Activated T-helper 2 cell treated with anti-CD3 and anti-CD28 coated beads, Interferon-gamma antibody, Interleukin-2, Interleukin-4, amounts not matched to agents 10 μg/mL and 5 μg/mL and 100 μg/mL, durations not matched to agents 14 hours and 24 hours and 36 hours (primary cell): ENCODE results near the gene CYLD. TPM values are rescaled to one million over a fixed set of nuclear protein-coding genes. Genes with fewer than 3 reads are reported as not detected.

Source experiments
- DNase-seq: peaks from one replicate; pipeline ENCODE4 v3.0.0; 2021; ENCODE audit warnings: low spot score
- H3K27ac Mint-ChIP-seq: one replicate; pipeline ENCODE4 v1.8.0; 2021; ENCODE audit warnings: mixed read lengths
- H3K27me3 Mint-ChIP-seq: one replicate; pipeline ENCODE4 v1.8.0; 2021; ENCODE audit warnings: low read depth, mixed read lengths
- H3K36me3 Mint-ChIP-seq: one replicate; pipeline ENCODE4 v1.8.0; 2021; ENCODE audit warnings: low read depth, mixed read lengths
- H3K4me1 Mint-ChIP-seq: one replicate; pipeline ENCODE4 v1.8.0; 2021; ENCODE audit warnings: low read depth, mixed read lengths
- H3K4me3 Mint-ChIP-seq: one replicate; pipeline ENCODE4 v1.8.0; 2021; ENCODE audit warnings: low read depth, mild to moderate bottlenecking, moderate library complexity, mixed read lengths
- H3K9me3 Mint-ChIP-seq: one replicate; pipeline ENCODE4 v1.8.0; 2021; ENCODE audit warnings: mixed read lengths
- intact Hi-C: fragments of 100-400 bp; cut with micrococcal nuclease; formaldehyde crosslinking; loops from one replicate; pipeline ENCODE4 v1.15.1; 2023
- total RNA-seq: library from RNA; stranded (reverse); gene quantifications from 2 replicates; pipeline ENCODE4 v1.2.3, GENCODE V29; 2022

Gene CYLD
- 189 and 201 TPM in 2 replicates for total RNA-seq

DNA sequence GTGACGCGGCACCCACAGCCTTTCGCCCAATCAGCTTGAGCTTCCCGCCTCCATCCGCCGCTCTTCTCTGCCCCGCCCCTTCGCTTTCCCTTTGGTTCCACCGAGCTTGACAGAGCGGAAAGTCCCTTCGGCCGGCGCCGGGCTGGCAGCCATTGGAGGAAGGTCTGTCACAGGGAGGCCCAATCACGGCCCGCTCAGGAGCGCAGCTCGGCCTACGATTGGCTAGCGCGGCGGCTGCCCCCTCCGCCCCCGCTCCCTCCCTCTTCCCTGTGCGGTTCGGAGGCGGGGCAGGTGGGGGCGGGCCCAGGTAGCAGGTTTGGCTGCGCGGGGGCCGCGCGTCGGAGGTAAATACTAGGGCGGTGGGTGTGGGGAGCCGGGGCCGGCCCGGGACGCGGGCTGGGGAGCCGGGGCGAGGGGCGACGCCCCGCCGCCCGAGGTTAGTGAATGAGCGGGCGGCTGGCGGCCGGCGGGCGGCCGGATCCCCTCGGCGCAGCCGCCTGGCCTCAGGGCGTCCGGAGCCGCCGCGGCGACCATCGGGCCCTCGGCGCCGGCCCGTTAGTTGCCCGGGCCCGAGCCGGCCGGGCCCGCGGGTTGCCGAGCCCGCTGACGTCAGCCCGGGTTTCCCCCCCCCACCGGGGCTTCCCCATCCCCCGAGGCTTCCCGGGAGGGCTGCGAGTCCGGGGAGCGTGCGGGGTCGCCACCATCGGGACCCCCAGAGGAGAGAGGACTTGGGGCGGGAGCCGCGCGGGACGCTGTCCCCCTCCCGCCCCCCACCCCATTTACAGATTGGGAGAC, at the start of gene CYLD:
Gene CYLD (plus strand): TSS at position 306 of the 795 bp plus-strand sequence. CDS start 7,613 bp downstream, outside the sequence.
- intact Hi-C loops = loop anchor here (2.0 to 10.0 kb wide), 4 partner anchors 405 to 717 kb away; partner anchors contain the start of genes CNEP1R1, HEATR3 and TENT4B
- Mint-ChIP-seq H3K27ac (peak within 1 kb of the TSS; percentile 95), H3K27me3 (no peaks in the 10 kb centered on the region), H3K4me3 (peak within 1 kb of the TSS; percentile 90), H3K9me3 (no peaks in the 10 kb centered on the region), H3K36me3 (peaks cover 36% of the 10 kb centered on the region), H3K4me1 (peaks cover 43% of the 10 kb centered on the region)
- DNase-seq = peak; percentile 100

DNA sequence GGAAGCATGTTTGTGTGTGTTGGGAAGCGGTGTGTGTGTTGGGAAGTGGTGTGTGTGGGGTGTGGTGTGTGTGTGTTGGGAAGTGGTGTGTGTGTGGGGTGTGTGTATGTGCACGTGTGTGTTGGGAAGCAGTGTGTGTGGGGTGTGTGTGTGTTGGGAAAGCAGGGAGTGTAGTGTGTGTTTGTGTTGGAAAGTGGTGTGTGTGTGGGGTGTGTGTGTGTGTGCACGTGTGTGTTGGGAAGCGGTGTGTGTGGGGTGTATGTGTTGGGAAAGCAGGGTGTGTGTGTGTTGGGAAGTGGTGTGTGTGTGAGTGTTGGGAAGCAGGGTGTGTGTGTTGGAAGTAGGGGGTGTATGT, 49.3 kb upstream of the CYLD start:
- no peak for DNase-seq
- H3K27ac Mint-ChIP-seq = peak overlapping the region; percentile 10
- H3K4me3 Mint-ChIP-seq = peak overlapping the region; percentile 69
- intact Hi-C loops = no loop called here
- peaks cover 5% of the 10 kb centered on the region for H3K36me3 Mint-ChIP-seq
- no peaks in the 10 kb centered on the region for H3K27me3 Mint-ChIP-seq
- H3K9me3 Mint-ChIP-seq = no peaks in the 10 kb centered on the region
- peaks cover 58% of the 10 kb centered on the region for H3K4me1 Mint-ChIP-seq

DNA sequence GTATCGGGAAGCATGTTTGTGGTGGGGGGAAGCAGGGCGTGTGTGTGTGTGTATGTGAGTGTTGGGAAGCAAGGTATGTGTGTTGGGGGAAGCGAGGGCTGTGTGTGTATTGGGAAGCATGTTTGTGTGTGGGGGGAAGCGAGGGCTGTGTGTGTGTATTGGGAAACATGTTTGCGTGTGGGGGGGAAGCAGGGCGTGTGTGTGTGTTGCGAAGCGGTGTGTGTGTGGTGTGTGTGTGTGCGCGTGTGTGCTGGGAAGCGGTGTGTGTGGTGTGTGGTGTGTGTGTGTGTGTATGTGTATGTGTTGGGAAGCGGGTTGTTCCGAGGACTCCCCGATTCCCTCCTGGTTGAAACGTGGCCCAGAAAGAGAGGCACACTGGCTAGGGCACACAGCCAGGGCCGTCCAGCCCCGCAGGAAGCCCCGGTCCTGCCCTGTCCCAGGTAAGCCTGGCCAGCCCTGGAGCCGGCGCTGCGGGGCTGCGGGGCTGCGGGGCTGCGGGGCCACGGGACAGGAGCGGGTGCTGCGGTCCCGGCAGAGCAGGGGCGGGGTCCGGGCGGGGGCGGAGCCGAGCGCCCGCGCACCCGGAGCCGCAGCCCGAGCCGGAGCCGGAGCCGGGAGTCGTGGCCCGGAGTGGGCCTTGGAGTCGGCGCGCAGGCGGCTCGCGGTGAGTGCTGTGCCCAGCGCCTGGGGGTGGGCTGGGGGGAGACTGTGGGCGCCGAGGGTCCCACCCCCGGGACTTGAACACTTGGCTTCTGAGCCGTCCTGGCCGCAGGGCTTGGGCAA, 48.7 kb upstream of the CYLD start, which contains the start of gene NOD2:
Gene NOD2 (plus strand): TSS at position 608 of the 783 bp plus-strand sequence. CDS start 5,890 bp downstream, outside the sequence.
- intact Hi-C loops = no loop called here
- no peak for DNase-seq
- Mint-ChIP-seq H3K27me3 (no peaks in the 10 kb centered on the region), H3K4me3 (peak within 1 kb of the TSS; percentile 79), H3K36me3 (peaks cover 5% of the 10 kb centered on the region), H3K27ac (peak within 1 kb of the TSS; percentile 73), H3K4me1 (peaks cover 64% of the 10 kb centered on the region), H3K9me3 (no peaks in the 10 kb centered on the region)

DNA sequence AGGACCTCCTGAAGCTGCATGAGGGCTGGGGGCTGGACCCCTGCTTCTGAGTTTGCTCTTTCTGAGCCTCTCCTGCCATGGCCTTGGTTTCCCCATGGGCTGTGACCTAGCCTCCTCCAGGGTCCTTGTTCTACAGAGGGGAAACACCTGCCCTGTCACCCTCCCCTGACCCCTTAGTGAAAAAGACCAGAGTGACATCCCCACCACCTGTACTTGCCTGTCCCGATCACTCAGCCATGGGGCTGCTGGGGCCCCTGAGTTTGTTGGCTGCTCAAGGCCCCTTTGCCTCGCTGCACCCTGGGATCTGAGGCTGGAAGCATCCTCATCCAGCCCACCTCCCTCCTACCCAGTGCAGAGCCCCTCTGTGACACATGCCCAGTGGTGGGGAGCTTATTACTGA, 47.7 kb upstream of the CYLD start:
- intact Hi-C loops = loop anchor here (2.0 kb wide), 1 partner anchor 15 kb away; no protein-coding TSS in a partner anchor

DNA sequence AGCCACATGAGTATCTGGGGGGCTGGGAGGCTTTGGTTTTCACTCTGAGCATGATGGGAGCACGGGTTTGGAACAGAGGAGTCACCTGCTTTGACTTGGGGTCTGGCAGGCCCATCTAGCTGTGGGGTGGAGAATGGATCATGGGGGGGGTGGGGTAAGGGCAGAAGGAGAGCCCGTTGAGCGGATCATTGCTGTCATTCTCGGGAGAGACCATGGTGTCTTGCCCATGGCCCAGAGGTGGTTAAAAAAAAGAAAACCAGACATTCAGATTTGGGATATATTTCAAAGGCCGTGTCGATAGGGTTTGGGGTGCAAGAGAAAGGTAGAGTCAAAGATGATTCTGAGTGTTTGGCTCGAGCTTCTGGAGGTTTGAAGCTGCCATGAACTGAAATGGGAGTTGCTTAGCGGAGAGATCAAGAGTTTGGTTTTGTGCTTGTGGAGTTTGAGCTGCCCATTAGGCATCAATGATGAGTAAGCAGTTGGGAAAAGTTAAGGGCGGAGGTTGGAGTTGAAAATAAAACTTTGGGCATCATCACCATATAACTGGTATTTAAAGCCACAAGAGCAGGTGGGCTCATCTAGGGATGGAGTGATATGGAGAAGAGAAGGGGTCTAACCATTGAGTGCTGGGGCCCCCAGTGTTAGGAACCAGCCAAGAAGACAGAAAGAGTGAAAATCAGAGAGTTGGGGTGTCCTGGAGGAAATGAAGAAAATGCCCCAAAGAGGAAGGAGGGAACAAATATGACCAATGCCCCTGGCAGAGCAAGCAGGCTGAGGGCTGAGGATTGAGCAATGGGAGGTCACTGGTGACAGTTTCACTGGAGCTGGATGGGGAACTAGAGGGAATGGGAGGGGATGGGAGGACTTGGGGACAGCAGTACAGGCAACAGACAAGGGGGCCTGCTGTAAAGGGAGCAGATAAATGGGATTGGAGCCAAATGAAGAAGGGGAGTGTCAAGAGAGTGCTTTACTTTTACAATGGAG, 46.6 kb upstream of the CYLD start:
- no peak for DNase-seq
- H3K27me3 Mint-ChIP-seq = no peaks in the 10 kb centered on the region
- peaks cover 13% of the 10 kb centered on the region for H3K36me3 Mint-ChIP-seq
- peak overlapping the region; percentile 7 for H3K27ac Mint-ChIP-seq
- H3K4me1 Mint-ChIP-seq = peaks cover 74% of the 10 kb centered on the region
- H3K4me3 Mint-ChIP-seq = peak overlapping the region; percentile 79
- H3K9me3 Mint-ChIP-seq = no peaks in the 10 kb centered on the region
- intact Hi-C loops = loop anchor here (2.0 kb wide), 1 partner anchor 13 kb away; no protein-coding TSS in a partner anchor

More for the DNA sequence above, 47.7 kb upstream of the CYLD start:
- Mint-ChIP-seq H3K27ac (peak overlapping the region; percentile 73), H3K4me3 (peak overlapping the region; percentile 79), H3K36me3 (peaks cover 5% of the 10 kb centered on the region), H3K9me3 (no peaks in the 10 kb centered on the region), H3K4me1 (peaks cover 69% of the 10 kb centered on the region), H3K27me3 (no peaks in the 10 kb centered on the region)
- no peak for DNase-seq

DNA sequence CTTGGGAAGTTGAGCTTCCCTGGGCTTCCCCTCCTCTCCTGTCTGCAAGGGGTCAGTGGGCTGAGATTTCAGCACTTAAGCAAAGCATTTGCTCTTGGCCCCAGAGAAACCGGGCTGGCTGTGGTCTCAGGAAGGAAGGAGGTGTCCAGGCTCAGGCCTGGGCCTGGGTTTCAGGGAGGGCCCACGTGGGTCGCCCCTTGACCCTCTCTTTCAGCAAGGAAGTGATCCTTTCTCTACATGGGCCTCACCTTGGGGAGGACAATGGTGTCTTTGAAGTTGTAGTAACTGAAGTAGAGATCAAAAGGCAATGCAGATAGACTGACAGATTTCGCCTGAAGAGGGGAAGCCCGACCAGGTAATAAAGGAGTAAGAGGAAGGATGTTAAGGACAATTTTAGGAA, 45.8 kb upstream of the CYLD start:
- intact Hi-C loops = no loop called here
- no peak for DNase-seq
- Mint-ChIP-seq H3K27me3 (no peaks in the 10 kb centered on the region), H3K9me3 (no peaks in the 10 kb centered on the region), H3K4me1 (peaks cover 72% of the 10 kb centered on the region), H3K36me3 (peaks cover 20% of the 10 kb centered on the region), H3K4me3 (peak overlapping the region; percentile 43), H3K27ac (peak overlapping the region; percentile 73)

DNA sequence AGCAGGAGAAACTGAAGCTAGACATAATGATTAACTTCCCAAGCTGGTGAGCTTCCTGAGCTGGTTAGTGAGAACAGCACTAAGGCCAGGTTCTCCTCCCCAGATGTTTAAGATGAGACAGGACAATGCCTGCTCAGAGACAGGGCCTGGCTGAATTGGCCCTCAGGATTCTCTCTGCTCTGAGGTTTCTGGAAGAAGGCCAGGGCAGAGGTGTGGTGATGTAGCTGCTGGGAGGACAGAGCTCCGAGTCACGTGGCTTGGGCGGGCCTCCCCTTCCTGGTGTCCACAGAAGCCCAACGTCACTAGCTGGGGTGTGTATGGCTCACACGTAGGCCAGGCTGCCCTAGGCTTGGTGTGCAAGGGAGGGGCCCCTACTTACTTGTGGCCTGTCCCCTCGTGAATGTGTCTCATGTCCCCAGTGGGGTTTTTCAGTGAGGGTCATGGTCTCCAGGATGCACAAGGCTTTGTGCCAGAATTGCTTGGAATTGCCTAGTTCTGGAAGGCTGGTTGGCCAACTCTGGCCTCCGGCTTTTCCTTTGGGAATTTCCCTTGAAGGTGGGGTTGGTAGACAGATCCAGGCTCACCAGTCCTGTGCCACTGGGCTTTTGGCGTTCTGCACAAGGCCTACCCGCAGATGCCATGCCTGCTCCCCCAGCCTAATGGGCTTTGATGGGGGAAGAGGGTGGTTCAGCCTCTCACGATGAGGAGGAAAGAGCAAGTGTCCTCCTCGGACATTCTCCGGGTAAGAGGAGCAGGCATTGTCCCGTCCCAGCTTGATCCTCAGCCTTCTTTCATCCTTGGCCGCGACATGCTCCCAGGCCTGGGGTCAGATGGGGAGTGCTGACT, 45.1 kb upstream of the CYLD start:
- peaks cover 4% of the 10 kb centered on the region for H3K9me3 Mint-ChIP-seq
- H3K36me3 Mint-ChIP-seq = peaks cover 26% of the 10 kb centered on the region
- intact Hi-C loops = no loop called here
- H3K4me3 Mint-ChIP-seq = peak overlapping the region; percentile 43
- no peak for DNase-seq
- peaks cover 69% of the 10 kb centered on the region for H3K4me1 Mint-ChIP-seq
- H3K27me3 Mint-ChIP-seq = no peaks in the 10 kb centered on the region
- peak overlapping the region; percentile 88 for H3K27ac Mint-ChIP-seq

DNA sequence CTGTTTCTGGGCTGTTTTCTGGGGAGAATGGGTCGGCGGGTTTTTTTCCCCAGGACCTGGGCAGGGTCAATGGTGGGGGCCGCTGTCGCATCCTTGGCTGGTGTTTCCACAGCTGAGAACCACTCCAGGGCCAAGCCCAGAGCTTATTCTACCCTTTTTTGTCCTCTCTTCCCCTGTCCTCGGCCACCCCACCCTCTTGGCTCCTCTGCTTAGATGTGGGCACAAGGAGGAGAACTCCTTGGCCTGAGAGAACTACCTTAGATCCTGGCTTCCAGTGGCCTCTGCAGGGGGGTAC, 44.5 kb upstream of the CYLD start:
- Mint-ChIP-seq H3K9me3 (peaks cover 6% of the 10 kb centered on the region), H3K27ac (peak overlapping the region; percentile 88), H3K36me3 (peaks cover 31% of the 10 kb centered on the region), H3K4me3 (peak overlapping the region; percentile 70), H3K27me3 (no peaks in the 10 kb centered on the region), H3K4me1 (peaks cover 69% of the 10 kb centered on the region)
- intact Hi-C loops = no loop called here
- DNase-seq = no peak

DNA sequence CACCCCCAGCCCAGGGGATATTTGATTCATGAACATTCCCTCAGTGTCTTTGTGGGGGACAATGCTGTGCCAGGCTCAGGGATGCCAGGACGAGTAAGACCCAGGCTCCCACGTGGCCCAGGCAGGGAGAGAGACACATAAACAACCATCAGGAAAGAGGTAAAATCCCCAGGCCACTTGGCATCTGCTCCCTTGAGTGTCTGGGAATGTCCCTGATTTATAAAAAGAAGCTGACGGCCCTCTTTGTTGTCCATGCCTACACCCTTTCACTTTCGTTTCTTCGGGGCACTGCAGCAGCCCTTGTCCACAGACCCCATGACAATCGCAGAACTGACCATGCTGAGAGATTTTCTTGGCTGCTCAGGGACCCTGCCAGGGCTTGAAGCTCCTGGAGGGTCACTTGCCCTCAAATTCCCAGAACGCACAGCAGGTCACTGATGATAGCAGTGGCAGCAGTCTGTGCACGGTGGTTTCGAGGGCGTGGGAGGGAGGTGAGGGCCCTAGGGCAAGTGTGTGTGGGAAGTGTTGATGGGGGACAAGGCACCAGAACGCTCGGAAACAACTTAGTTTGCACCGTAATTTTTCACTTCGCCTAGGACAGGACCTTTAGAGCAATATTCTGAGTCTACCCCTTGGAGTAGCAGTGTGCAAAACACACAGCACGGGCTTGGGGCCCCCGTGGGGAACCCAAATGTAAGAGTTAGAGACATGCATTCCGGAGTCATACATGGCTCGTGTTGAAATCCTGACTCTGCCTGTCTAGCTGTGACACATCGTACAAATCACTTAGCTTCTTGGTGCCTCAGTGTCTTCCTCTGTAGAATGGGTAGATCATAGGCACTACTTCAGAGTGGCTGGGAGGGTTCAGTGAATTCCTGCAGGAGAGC, 43.8 kb upstream of the CYLD start:
- intact Hi-C loops = loop anchor here (1.0 to 2.0 kb wide), 2 partner anchors 13 to 49 kb away; no protein-coding TSS in a partner anchor
- Mint-ChIP-seq H3K36me3 (peaks cover 36% of the 10 kb centered on the region), H3K4me3 (peak overlapping the region; percentile 70), H3K9me3 (peaks cover 7% of the 10 kb centered on the region), H3K27me3 (no peaks in the 10 kb centered on the region), H3K27ac (peak overlapping the region; percentile 88), H3K4me1 (peaks cover 63% of the 10 kb centered on the region)
- no peak for DNase-seq

DNA sequence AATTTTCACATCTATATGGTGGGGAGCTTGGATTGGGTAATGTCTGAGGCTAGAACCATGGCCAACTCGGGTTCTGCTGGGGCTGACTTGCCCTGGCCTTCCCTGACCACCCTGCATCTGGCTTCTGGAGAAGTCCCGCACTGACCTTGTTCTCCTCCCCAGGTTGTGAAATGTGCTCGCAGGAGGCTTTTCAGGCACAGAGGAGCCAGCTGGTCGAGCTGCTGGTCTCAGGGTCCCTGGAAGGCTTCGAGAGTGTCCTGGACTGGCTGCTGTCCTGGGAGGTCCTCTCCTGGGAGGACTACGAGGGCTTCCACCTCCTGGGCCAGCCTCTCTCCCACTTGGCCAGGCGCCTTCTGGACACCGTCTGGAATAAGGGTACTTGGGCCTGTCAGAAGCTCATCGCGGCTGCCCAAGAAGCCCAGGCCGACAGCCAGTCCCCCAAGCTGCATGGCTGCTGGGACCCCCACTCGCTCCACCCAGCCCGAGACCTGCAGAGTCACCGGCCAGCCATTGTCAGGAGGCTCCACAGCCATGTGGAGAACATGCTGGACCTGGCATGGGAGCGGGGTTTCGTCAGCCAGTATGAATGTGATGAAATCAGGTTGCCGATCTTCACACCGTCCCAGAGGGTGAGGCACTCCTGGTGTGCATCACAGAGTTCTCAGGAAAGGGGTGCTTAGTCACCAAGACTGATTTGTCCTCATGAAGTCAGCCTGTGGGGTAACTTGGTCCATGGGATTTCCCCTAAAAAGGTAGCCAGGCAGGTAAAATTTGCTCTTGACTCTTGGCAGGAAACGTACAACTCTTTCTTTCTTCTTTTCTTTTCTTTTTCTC, 42.3 kb upstream of the CYLD start:
- no peak for DNase-seq
- intact Hi-C loops = loop anchor here (1.0 to 5.0 kb wide), 3 partner anchors 9 to 47 kb away; no protein-coding TSS in a partner anchor
- H3K4me3 Mint-ChIP-seq = peak overlapping the region; percentile 0
- peak overlapping the region; percentile 88 for H3K27ac Mint-ChIP-seq
- H3K9me3 Mint-ChIP-seq = peaks cover 15% of the 10 kb centered on the region
- peaks cover 45% of the 10 kb centered on the region for H3K36me3 Mint-ChIP-seq
- H3K4me1 Mint-ChIP-seq = peaks cover 55% of the 10 kb centered on the region
- H3K27me3 Mint-ChIP-seq = no peaks in the 10 kb centered on the region
